Vagina (tissue), 2 donors: Measurements from ENCODE around the gene CD6. TPM values are rescaled to one million over a fixed set of nuclear protein-coding genes. Genes with fewer than 3 reads are reported as not detected.
A peak's percentile ranks its signal among the peaks of the same experiment; 100 is the strongest.

Experiments used
- DNase-seq, 2 donors: peaks; one replicate each; pipeline ENCODE4 v3.0.0-alpha.2; 2017; ENCODE audit errors: extremely low spot score in 2 of 2
- H3K27ac ChIP-seq: fragments of 200-600 bp; sonication (generic); one replicate; pipeline ENCODE4 v1.5.1; 2019
- H3K27me3 ChIP-seq: fragments of 200-600 bp; sonication (generic); one replicate; pipeline ENCODE4 v1.5.1; 2019
- H3K36me3 ChIP-seq, 2 donors: fragments of 200-600 bp; sonication (generic); one replicate each; pipeline ENCODE4 v1.5.1; 2017 to 2019
- H3K4me1 ChIP-seq: fragments of 200-600 bp; sonication (generic); one replicate; pipeline ENCODE4 v1.5.1; 2019
- H3K4me3 ChIP-seq, 2 donors: fragments of 200-600 bp; sonication (generic); 1 replicate in 1 of 2; 2 replicates in 1 of 2; pipeline ENCODE4 v1.5.1; 2016 to 2019
- H3K9me3 ChIP-seq: fragments of 200-600 bp; sonication (generic); one replicate; pipeline ENCODE4 v1.5.1; 2019
- POLR2A ChIP-seq, 2 donors: fragments of 450-650 bp; IDR thresholded peaks; one replicate each; pipeline ENCODE4 v1.6.1; 2017; ENCODE audit warnings: antibody characterized with exemption in 2 of 2, mild to moderate bottlenecking in 2 of 2, moderate library complexity in 2 of 2
- POLR2AphosphoS5 ChIP-seq, 2 donors: sonication (generic); formaldehyde crosslinking; IDR thresholded peaks; one replicate each; pipeline ENCODE4 v1.9.0; 2017; ENCODE audit warnings: antibody characterized with exemption in 2 of 2, mild to moderate bottlenecking in 2 of 2, low read depth in 1 of 2; ENCODE audit not compliant: insufficient read depth in 1 of 2
- intact Hi-C: fragments of 100-400 bp; cut with DNase I; formaldehyde crosslinking; loops from one replicate; pipeline ENCODE4 v1.15.1; 2023
- total RNA-seq: library from RNA; depleted of rRNA; stranded (reverse); fragments of >200 nt; gene quantifications from one replicate; pipeline ENCODE4 v1.2.3, GENCODE V29; 2016
- TF ChIP-seq, protein P1 (sequence below), 3 experiments: fragments of 450-650 bp in 2 of 3; fragments of 200-600 bp in 1 of 3; sonication (generic) in 1 of 3; IDR thresholded peaks; one replicate each; pipeline ENCODE4 v1.5.1; 2017 to 2019; ENCODE audit warnings: antibody characterized with exemption in 3 of 3, mild to moderate bottlenecking in 2 of 3, moderate library complexity in 2 of 3

CD6 gene
- total RNA-seq, 1 donor from 2014 or later, result 3.9 TPM

DNA sequence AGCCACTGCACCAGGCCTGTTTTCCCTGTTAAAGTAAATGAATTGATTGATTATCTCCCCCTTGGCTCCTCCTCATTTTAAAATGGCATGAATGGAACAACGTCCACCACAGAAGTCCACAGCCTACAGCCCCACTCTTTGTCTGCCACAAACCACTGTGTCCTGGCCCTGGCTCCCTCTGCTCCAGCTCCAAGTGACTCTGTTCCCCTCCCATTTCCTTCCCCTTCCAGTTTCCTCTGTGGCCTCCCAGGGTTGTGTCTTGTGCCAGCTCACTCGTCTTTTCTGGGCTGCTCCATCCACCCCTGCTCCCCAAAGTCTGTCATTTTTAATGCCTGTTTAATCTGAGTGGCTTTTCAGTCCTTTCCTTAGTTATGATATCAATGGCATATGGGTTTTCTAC, 78.4 kb downstream of the CD6 start:
- intact Hi-C loops, result no loop called here
- Histone ChIP-seq H3K4me1 (no peaks in the 10 kb centered on the region), H3K27me3 (no peaks in the 10 kb centered on the region), H3K4me3 (no peak overlapping the region), H3K9me3 (no peaks in the 10 kb centered on the region), H3K36me3 (no peaks in the 10 kb centered on the region), H3K27ac (no peak overlapping the region)
- TF ChIP-seq POLR2A (IDR thresholded peaks at IDR 0.05), result no peak
- TF ChIP-seq POLR2AphosphoS5 (IDR thresholded peaks at IDR 0.05; ENCODE audit: insufficient read depth in 1 of 2, low read depth in 1 of 2), result no peak
- TF ChIP-seq, protein P1, sequence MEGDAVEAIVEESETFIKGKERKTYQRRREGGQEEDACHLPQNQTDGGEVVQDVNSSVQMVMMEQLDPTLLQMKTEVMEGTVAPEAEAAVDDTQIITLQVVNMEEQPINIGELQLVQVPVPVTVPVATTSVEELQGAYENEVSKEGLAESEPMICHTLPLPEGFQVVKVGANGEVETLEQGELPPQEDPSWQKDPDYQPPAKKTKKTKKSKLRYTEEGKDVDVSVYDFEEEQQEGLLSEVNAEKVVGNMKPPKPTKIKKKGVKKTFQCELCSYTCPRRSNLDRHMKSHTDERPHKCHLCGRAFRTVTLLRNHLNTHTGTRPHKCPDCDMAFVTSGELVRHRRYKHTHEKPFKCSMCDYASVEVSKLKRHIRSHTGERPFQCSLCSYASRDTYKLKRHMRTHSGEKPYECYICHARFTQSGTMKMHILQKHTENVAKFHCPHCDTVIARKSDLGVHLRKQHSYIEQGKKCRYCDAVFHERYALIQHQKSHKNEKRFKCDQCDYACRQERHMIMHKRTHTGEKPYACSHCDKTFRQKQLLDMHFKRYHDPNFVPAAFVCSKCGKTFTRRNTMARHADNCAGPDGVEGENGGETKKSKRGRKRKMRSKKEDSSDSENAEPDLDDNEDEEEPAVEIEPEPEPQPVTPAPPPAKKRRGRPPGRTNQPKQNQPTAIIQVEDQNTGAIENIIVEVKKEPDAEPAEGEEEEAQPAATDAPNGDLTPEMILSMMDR (IDR thresholded peaks at IDR 0.05), result no peak
- DNase-seq, result no peak

DNA sequence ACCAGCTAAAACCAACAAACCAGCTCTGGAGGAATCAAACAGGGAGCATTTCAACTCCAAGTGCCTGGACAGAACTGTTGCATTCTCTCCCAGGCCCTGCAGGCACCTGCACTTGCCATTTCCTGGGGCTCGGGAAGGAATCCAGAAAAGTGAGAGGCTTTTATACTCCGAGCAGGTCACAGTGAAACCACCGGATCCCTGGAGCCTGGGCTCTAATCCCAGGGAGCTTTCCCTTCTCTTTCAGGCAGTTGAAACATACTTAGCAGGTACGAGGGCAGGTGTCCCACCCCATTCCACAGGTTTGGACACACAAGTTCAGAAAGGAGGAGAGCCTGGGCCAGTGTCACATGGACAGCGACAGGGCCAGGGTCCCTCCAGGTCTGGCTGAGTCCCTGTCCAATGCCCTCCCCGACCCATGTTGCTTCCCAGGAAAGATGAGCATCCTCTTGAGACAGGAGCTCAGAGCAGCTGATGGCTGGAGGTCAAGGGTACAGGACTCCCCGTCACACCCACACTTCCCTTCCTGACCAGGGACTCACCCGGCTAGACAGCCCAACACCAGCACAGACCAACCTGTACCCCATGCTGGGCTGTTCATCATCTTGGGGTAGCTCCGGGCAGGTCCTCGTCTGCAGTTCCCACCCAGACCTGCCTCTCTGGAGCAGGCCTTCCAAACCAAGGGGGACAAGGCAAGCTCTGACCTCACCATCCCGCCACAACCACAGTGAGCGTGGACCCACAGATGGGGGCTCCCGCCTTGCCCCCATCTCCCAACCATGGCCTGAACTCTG, 80.9 kb downstream of the CD6 start:
- intact Hi-C loops, result no loop called here
- Histone ChIP-seq H3K36me3 (no peaks in the 10 kb centered on the region), H3K4me1 (no peaks in the 10 kb centered on the region), H3K9me3 (no peaks in the 10 kb centered on the region), H3K4me3 (no peak overlapping the region), H3K27ac (no peak overlapping the region), H3K27me3 (no peaks in the 10 kb centered on the region)
- no peak for DNase-seq
- TF ChIP-seq POLR2A (IDR thresholded peaks at IDR 0.05) (no peak), POLR2AphosphoS5 (IDR thresholded peaks at IDR 0.05; ENCODE audit: insufficient read depth in 1 of 2, low read depth in 1 of 2) (no peak)
- TF ChIP-seq, protein P1 (IDR thresholded peaks at IDR 0.05), result no peak

DNA sequence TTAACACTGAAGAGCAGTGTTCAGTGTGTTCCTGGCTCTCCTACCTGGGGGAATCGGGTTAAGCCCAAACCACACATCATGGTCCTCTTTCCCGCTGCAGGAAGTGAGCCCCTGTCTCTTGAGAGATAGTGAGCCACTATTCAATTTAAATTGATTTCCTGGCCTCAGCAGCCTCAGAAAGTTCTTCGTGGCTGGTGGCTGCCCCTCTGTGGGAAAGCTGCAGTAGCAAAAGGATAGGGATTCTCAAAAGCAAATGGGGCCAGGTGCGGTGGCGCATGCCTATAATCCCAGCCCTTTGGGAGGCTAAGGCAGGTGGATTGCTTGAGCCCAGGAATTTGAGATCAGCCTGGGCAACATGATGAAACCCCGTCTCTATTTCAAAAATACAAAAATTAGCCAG, 81.7 kb downstream of the CD6 start:
- Histone ChIP-seq H3K4me1 (no peaks in the 10 kb centered on the region), H3K27ac (no peak overlapping the region), H3K4me3 (no peak overlapping the region), H3K27me3 (no peaks in the 10 kb centered on the region), H3K36me3 (no peaks in the 10 kb centered on the region), H3K9me3 (no peaks in the 10 kb centered on the region)
- intact Hi-C loops, result no loop called here
- peak in 1 of 2 donors; percentile 49 for DNase-seq
- TF ChIP-seq POLR2A (IDR thresholded peaks at IDR 0.05) (no peak), POLR2AphosphoS5 (IDR thresholded peaks at IDR 0.05; ENCODE audit: insufficient read depth in 1 of 2, low read depth in 1 of 2) (no peak)
- TF ChIP-seq, protein P1 (IDR thresholded peaks at IDR 0.05), result no peak

DNA sequence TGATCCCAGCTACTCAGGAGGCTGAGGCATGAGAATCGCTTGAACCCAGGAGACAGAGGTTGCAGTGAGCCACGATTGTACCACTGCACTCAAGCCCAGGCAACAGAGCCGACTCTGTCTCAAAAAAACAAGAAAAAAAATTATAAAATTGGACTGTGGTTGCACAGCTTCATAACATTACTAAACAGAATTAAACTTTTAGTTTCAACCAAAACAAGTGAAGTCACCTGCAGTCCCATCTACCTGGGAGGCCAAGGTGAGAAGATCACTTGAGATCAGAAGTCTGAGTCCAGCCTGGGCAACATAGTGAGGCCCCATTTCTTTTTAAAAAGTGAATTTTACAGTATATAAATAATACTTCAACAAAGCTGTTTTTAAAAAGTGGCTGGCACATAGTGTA, 83.0 kb downstream of the CD6 start:
- H3K4me3 ChIP-seq, result no peak overlapping the region
- H3K27me3 ChIP-seq, result no peaks in the 10 kb centered on the region
- H3K9me3 ChIP-seq, result no peaks in the 10 kb centered on the region
- no peak overlapping the region for H3K27ac ChIP-seq
- intact Hi-C loops, result no loop called here
- H3K4me1 ChIP-seq, result no peaks in the 10 kb centered on the region
- H3K36me3 ChIP-seq, result no peaks in the 10 kb centered on the region
- no peak for DNase-seq
- TF ChIP-seq, protein P1 (IDR thresholded peaks at IDR 0.05), result no peak
- TF ChIP-seq POLR2A (IDR thresholded peaks at IDR 0.05) (no peak), POLR2AphosphoS5 (IDR thresholded peaks at IDR 0.05; ENCODE audit: insufficient read depth in 1 of 2, low read depth in 1 of 2) (no peak)

DNA sequence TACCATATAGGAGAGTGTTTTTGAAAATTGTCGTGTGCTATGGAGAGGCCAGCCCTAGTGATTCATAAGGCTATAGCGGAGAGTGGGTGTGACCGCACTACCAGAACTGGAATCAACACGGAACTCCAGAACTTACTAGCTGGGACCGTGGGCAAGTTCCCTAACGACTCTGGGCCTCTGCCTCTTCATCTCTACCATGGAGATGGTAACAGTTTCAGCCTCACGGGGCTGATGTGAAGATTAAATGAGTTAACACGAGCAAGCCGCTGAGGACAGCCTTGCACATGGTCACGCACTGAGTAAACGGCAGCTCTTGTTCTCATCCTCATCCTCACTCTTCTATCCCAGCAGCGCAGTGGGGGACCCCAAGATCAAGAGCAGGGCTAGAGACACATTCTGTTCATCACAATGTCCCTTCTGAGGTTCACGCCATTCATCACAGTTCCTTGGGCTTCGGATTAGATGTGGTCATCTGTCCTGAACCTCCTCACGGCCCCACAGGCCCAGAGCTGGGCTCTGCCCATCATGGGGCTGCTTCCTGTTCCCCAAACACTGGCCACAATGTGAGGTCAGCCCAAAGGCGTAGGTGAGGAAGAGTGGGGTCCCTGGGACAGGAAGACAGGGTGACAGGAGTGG, 83.6 kb downstream of the CD6 start:
- Histone ChIP-seq H3K4me1 (no peaks in the 10 kb centered on the region), H3K9me3 (no peaks in the 10 kb centered on the region), H3K27me3 (no peaks in the 10 kb centered on the region), H3K27ac (no peak overlapping the region), H3K4me3 (no peak overlapping the region), H3K36me3 (no peaks in the 10 kb centered on the region)
- DNase-seq, result no peak
- no peak for TF ChIP-seq POLR2A (IDR thresholded peaks at IDR 0.05)
- TF ChIP-seq, protein P1 (IDR thresholded peaks at IDR 0.05), result no peak
- no peak for TF ChIP-seq POLR2AphosphoS5 (IDR thresholded peaks at IDR 0.05; ENCODE audit: insufficient read depth in 1 of 2, low read depth in 1 of 2)
- intact Hi-C loops, result no loop called here
